Measurements from ENCODE around the gene TCEAL4. TPM values are rescaled to one million over a fixed set of nuclear protein-coding genes. Genes with fewer than 3 reads are reported as not detected.

The TCEAL4 gene
- total RNA-seq, 2 donors from 2014 or later: 127 to 182 TPM

DNA sequence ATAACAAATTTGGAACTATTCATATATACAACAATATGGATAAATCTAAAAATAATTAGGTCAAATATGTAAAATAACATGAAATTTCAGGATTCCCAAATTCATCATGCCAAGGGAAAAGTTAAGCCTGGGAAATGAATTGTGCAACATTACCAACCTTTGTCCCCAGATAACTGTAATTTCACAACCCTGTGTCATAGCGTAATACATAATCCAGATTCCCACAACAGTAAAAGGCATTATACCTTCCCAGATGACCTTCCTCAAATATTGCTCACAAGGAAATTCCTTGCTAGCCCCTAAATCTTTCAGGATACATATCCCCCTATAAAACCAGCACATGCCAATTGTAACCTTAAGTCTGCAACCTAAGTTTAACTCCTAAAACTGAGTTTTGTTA lies 33.1 kb upstream of the TCEAL4 start:
- Histone ChIP-seq H3K9me3 (no peaks in the 10 kb centered on the region), H3K27ac (no peak overlapping the region), H3K4me3 (no peak overlapping the region), H3K27me3 (replicated peaks; ENCODE audit: insufficient read depth) (no peaks in the 10 kb centered on the region), H3K36me3 (no peaks in the 10 kb centered on the region), H3K4me1 (replicated peaks) (no peaks in the 10 kb centered on the region)
- intact Hi-C loops (cut with DNase I): no loop called here
- no peak for TF ChIP-seq POLR2A (IDR thresholded peaks at IDR 0.05)
- TF ChIP-seq, protein P1, sequence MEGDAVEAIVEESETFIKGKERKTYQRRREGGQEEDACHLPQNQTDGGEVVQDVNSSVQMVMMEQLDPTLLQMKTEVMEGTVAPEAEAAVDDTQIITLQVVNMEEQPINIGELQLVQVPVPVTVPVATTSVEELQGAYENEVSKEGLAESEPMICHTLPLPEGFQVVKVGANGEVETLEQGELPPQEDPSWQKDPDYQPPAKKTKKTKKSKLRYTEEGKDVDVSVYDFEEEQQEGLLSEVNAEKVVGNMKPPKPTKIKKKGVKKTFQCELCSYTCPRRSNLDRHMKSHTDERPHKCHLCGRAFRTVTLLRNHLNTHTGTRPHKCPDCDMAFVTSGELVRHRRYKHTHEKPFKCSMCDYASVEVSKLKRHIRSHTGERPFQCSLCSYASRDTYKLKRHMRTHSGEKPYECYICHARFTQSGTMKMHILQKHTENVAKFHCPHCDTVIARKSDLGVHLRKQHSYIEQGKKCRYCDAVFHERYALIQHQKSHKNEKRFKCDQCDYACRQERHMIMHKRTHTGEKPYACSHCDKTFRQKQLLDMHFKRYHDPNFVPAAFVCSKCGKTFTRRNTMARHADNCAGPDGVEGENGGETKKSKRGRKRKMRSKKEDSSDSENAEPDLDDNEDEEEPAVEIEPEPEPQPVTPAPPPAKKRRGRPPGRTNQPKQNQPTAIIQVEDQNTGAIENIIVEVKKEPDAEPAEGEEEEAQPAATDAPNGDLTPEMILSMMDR (IDR thresholded peaks at IDR 0.05): no peak
- TF ChIP-seq POLR2AphosphoS5 (IDR thresholded peaks at IDR 0.05): no peak
- 93% methylated on average over 1 of the region's 1 CpG for WGBS
- no peak for DNase-seq (ENCODE audit: low spot score)

GRCh38 chrX:103554687-103555424 lies 30.5 kb upstream of the TCEAL4 start:
- Histone ChIP-seq H3K36me3 (no peaks in the 10 kb centered on the region), H3K4me1 (replicated peaks) (no peaks in the 10 kb centered on the region), H3K27ac (peak overlapping the region in 1 of 2 donors; percentile 23), H3K27me3 (replicated peaks; ENCODE audit: insufficient read depth) (no peaks in the 10 kb centered on the region), H3K9me3 (no peaks in the 10 kb centered on the region), H3K4me3 (peak overlapping the region; percentile 27 to 29)
- WGBS: 5% methylated on average over 19 of the region's 19 CpGs
- DNase-seq (ENCODE audit: low spot score): peak; percentile 29
- TF ChIP-seq POLR2A (IDR thresholded peaks at IDR 0.05) (no peak), POLR2AphosphoS5 (IDR thresholded peaks at IDR 0.05) (peak; percentile 29)
- TF ChIP-seq, protein P1 (IDR thresholded peaks at IDR 0.05): no peak
- intact Hi-C loops (cut with DNase I): no loop called here

GRCh38 chrX:103556963-103557612 lies 28.2 kb upstream of the TCEAL4 start:
- Histone ChIP-seq H3K4me3 (no peak overlapping the region), H3K27ac (no peak overlapping the region), H3K27me3 (replicated peaks; ENCODE audit: insufficient read depth) (no peaks in the 10 kb centered on the region), H3K9me3 (no peaks in the 10 kb centered on the region), H3K4me1 (replicated peaks) (no peaks in the 10 kb centered on the region), H3K36me3 (no peaks in the 10 kb centered on the region)
- intact Hi-C loops (cut with DNase I): no loop called here
- TF ChIP-seq POLR2AphosphoS5 (IDR thresholded peaks at IDR 0.05) (no peak), POLR2A (IDR thresholded peaks at IDR 0.05) (no peak)
- TF ChIP-seq, protein P1 (IDR thresholded peaks at IDR 0.05): no peak
- DNase-seq (ENCODE audit: low spot score): no peak
- 59% methylated on average over 2 of the region's 2 CpGs for WGBS

- Histone ChIP-seq H3K4me1 (replicated peaks) (no peaks in the 10 kb centered on the region), H3K4me3 (no peak overlapping the region), H3K27ac (no peak overlapping the region), H3K27me3 (replicated peaks; ENCODE audit: insufficient read depth) (no peaks in the 10 kb centered on the region), H3K9me3 (no peaks in the 10 kb centered on the region), H3K36me3 (no peaks in the 10 kb centered on the region)
- TF ChIP-seq POLR2A (IDR thresholded peaks at IDR 0.05) (no peak), POLR2AphosphoS5 (IDR thresholded peaks at IDR 0.05) (no peak)
- TF ChIP-seq, protein P1 (IDR thresholded peaks at IDR 0.05): no peak
- intact Hi-C loops (cut with DNase I): no loop called here
- no peak for DNase-seq (ENCODE audit: low spot score)
- 73% methylated on average over 1 of the region's 1 CpG for WGBS
Observed at GRCh38 chrX:103560256-103560655, 25.1 kb upstream of the TCEAL4 start.
